Gastrocnemius medialis (tissue), 4 donors: ENCODE measurements around the gene IFIT1. TPM values are rescaled to one million over a fixed set of nuclear protein-coding genes. Genes with fewer than 3 reads are reported as not detected.
"Not testable (repeated sequence)": the region's sequence is repeated elsewhere in the genome, so short reads cannot be mapped to it uniquely, and the experiment has no call there.

ENCODE experiments used
- ATAC-seq, 2 donors: fragments of 150-250 bp; one replicate each; pipeline ENCODE4 v1.9.1; 2016
- DNase-seq, 2 donors: peaks; one replicate each; pipeline ENCODE4 v3.0.0-alpha.2; 2019
- H3K27ac ChIP-seq, 4 donors: fragments of 200-600 bp; sonication (generic); 1 replicate in 1 of 4; 2 replicates in 3 of 4; pipeline ENCODE4 v1.5.1; 2016 to 2018; ENCODE audit warnings: mild to moderate bottlenecking in 2 of 4, moderate library complexity in 1 of 4
- H3K27me3 ChIP-seq, 3 donors: fragments of 200-600 bp; sonication (generic) in 2 of 3; 1 replicate in 1 of 3; 2 replicates in 2 of 3; pipeline versions ENCODE4 v1.5.1 to v1.6.0; 2016 to 2019; ENCODE audit warnings: mild to moderate bottlenecking in 1 of 3, moderate library complexity in 1 of 3
- H3K36me3 ChIP-seq, 2 donors: fragments of 200-600 bp; sonication (generic) in 1 of 2; one replicate each; pipeline ENCODE4 v1.5.1; 2017 to 2018
- H3K4me1 ChIP-seq, 2 donors: fragments of 200-600 bp; sonication (generic) in 1 of 2; one replicate each; pipeline ENCODE4 v1.5.1; 2016 to 2017; ENCODE audit warnings: mild to moderate bottlenecking in 2 of 2
- H3K4me3 ChIP-seq, 4 donors: fragments of 200-600 bp; sonication (generic) in 3 of 4; 1 replicate in 1 of 4; 2 replicates in 3 of 4; pipeline ENCODE4 v1.5.1; 2016 to 2019; ENCODE audit warnings: mild to moderate bottlenecking in 2 of 4
- H3K9me3 ChIP-seq, 3 donors: fragments of 200-600 bp; sonication (generic) in 2 of 3; 1 replicate in 1 of 3; 2 replicates in 2 of 3; pipeline ENCODE4 v1.5.1; 2016 to 2019
- CTCF ChIP-seq, 5 experiments: fragments of 450-650 bp in 3 of 5; fragments of 200-600 bp in 2 of 5; sonication (generic) in 2 of 5; IDR thresholded peaks in 4 of 5; conservative IDR thresholded peaks in 1 of 5; 1 replicate in 4 of 5; 2 replicates in 1 of 5; pipeline ENCODE4 v1.5.1; 2016 to 2019; ENCODE audit warnings: antibody characterized with exemption in 5 of 5, mild to moderate bottlenecking in 3 of 5, moderate library complexity in 3 of 5
- POLR2A ChIP-seq, 2 donors: fragments of 450-650 bp; IDR thresholded peaks; one replicate each; pipeline ENCODE4 v1.6.1; 2017; ENCODE audit warnings: antibody characterized with exemption in 2 of 2, mild to moderate bottlenecking in 2 of 2, moderate library complexity in 2 of 2
- in situ Hi-C, 4 donors: fragments of 200-750 bp; cut with MboI; loops; one replicate each; pipeline versions ENCODE4 v1.15.0 to v1.8.0; 2017; ENCODE audit warnings: low sequenced_read_pairs in 4 of 4
- intact Hi-C: fragments of 100-400 bp; cut with DNase I; formaldehyde crosslinking; loops from one replicate; pipeline ENCODE4 v1.15.1; 2023; ENCODE audit warnings: low total_unique reads
- total RNA-seq, 4 donors: library from RNA; depleted of rRNA; stranded (reverse); fragments of >200 nt; gene quantifications; one replicate each; pipeline versions ENCODE4 v1.1.0 to v1.2.3, GENCODE V29; 2016

Gene IFIT1
- total RNA-seq, 4 donors from 2014 or later, result 1.8 to 8.9 (median 3.0) TPM

GRCh38 chr10:89440226-89441009, 48.0 kb downstream of the IFIT1 start:
- Histone ChIP-seq H3K4me1 (no peaks in the 10 kb centered on the region), H3K4me3 (no peak overlapping the region), H3K27me3 (no peaks in the 10 kb centered on the region), H3K9me3 (no peaks in the 10 kb centered on the region), H3K36me3 (no peaks in the 10 kb centered on the region), H3K27ac (no peak overlapping the region)
- in situ Hi-C loops, result loop anchor here in 1 of 4 donors (25.0 kb wide), 1 partner anchor 272 kb away; the partner anchor contains the start of gene KIF20B
- no peak for DNase-seq
- TF ChIP-seq CTCF (IDR thresholded peaks at IDR 0.05 in 4 of 5, conservative IDR thresholded peaks at IDR 0.05 in 1 of 5) (no peak), POLR2A (IDR thresholded peaks at IDR 0.05) (no peak)
- no peak for ATAC-seq
- intact Hi-C loops, result no loop called here

GRCh38 chr10:89442289-89442688, 49.9 kb downstream of the IFIT1 start:
- in situ Hi-C loops, result loop anchor here in 1 of 4 donors (25.0 kb wide), 1 partner anchor 270 kb away; the partner anchor contains the start of gene KIF20B

GRCh38 chr10:89444819-89445218, 52.4 kb downstream of the IFIT1 start:
- ATAC-seq, H3K27me3 ChIP-seq, H3K27ac ChIP-seq, H3K9me3 ChIP-seq, H3K4me3 ChIP-seq, H3K36me3 ChIP-seq, intact Hi-C loops, DNase-seq, H3K4me1 ChIP-seq: not testable (repeated sequence)
- in situ Hi-C loops, result loop anchor here in 1 of 4 donors (25.0 kb wide), 1 partner anchor 267 kb away; the partner anchor contains the start of gene KIF20B

More at GRCh38 chr10:89442289-89442688, 49.9 kb downstream of the IFIT1 start:
- intact Hi-C loops, result no loop called here
- no peak overlapping the region for H3K27ac ChIP-seq
- H3K4me3 ChIP-seq, result no peak overlapping the region
- no peaks in the 10 kb centered on the region for H3K4me1 ChIP-seq
- ATAC-seq (no peak), DNase-seq (no peak)
- H3K36me3 ChIP-seq, result no peaks in the 10 kb centered on the region
- TF ChIP-seq CTCF (IDR thresholded peaks at IDR 0.05 in 4 of 5, conservative IDR thresholded peaks at IDR 0.05 in 1 of 5) (no peak), POLR2A (IDR thresholded peaks at IDR 0.05) (no peak)
- no peaks in the 10 kb centered on the region for H3K27me3 ChIP-seq
- H3K9me3 ChIP-seq, result no peaks in the 10 kb centered on the region

- TF ChIP-seq CTCF (IDR thresholded peaks at IDR 0.05 in 4 of 5, conservative IDR thresholded peaks at IDR 0.05 in 1 of 5) (no peak), POLR2A (IDR thresholded peaks at IDR 0.05) (no peak)
- in situ Hi-C loops (no loop called here), intact Hi-C loops (no loop called here)
- Histone ChIP-seq H3K27me3 (no peaks in the 10 kb centered on the region), H3K9me3 (no peaks in the 10 kb centered on the region), H3K4me3 (no peak overlapping the region), H3K4me1 (no peaks in the 10 kb centered on the region), H3K36me3 (no peaks in the 10 kb centered on the region), H3K27ac (no peak overlapping the region)
- DNase-seq (no peak), ATAC-seq (no peak)
Observed at GRCh38 chr10:89450901-89451300, 58.5 kb downstream of the IFIT1 start.

GRCh38 chr10:89452193-89452592, 59.8 kb downstream of the IFIT1 start:
- Histone ChIP-seq H3K36me3 (no peaks in the 10 kb centered on the region), H3K27ac (no peak overlapping the region), H3K4me1 (no peaks in the 10 kb centered on the region), H3K9me3 (no peaks in the 10 kb centered on the region), H3K27me3 (no peaks in the 10 kb centered on the region), H3K4me3 (no peak overlapping the region)
- DNase-seq (no peak), ATAC-seq (no peak)
- intact Hi-C loops (no loop called here), in situ Hi-C loops (no loop called here)
- no peak for TF ChIP-seq CTCF (IDR thresholded peaks at IDR 0.05 in 4 of 5, conservative IDR thresholded peaks at IDR 0.05 in 1 of 5)
- TF ChIP-seq POLR2A (IDR thresholded peaks at IDR 0.05), result no peak
